Measurements from ENCODE around the gene HSD17B11. TPM values are rescaled to one million over a fixed set of nuclear protein-coding genes. Genes with fewer than 3 reads are reported as not detected.
"Not testable (repeated sequence)": the region's sequence is repeated elsewhere in the genome, so short reads cannot be mapped to it uniquely, and the experiment has no call there.

HSD17B11 gene
- total RNA-seq, 1 donor: 63.8 TPM

GRCh38 chr4:87360338-87360935, 30.6 kb downstream of the HSD17B11 start:
- no peak for DNase-seq (ENCODE audit: low read depth in 2 of 3, low spot score in 2 of 3)

- DNase-seq (ENCODE audit: low read depth in 2 of 3, low spot score in 2 of 3): no peak
Observed at GRCh38 chr4:87359258-87359657, 31.7 kb downstream of the HSD17B11 start.

- no peak for DNase-seq (ENCODE audit: low read depth in 2 of 3, low spot score in 2 of 3)
Observed at GRCh38 chr4:87356832-87357526, 34.0 kb downstream of the HSD17B11 start.

DNA sequence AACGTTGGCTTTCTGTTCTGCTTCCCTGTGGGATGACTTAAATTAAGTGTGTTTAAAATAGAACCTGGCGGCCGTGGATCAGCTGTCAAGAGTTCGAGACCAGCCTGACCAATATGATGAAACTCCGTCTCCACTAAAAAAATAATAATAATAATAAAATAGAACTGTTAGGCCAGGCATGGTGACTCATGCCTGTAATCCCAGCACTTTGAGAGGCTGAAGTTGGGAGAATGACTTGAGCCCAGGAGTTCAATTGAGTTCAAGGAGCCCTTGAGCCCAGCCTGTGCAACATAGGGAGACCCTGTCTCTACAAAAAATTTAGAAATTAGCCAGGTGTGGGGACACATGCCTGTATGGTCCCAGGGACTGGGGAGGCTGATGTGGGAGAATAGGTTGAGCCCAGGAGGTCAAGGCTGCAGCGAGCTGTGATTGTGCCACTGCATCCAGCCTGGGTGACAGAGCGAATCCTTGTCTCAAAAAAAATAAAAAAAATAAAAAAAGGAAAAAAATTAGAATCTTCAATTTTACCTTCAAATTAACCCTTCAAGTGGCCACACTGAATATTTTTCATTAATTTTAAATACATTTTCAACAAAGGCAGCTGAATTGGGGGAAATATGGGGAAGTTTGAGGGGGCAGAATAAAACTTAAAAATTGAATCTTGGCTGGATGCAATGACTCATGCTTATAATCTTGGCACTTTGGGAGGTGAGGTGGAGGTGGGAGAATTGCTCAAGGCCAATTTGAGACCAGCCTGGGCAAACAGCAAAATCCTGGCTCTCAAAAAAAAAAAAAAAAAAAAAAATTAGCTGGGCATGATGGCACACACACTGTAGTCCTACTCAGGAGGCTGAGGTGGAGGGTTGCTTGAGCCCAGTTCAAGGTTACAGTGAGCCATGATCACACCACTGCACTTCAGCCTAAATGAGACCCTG, 36.6 kb downstream of the HSD17B11 start:
- DNase-seq (ENCODE audit: low read depth in 2 of 3, low spot score in 2 of 3): no peak

DNA sequence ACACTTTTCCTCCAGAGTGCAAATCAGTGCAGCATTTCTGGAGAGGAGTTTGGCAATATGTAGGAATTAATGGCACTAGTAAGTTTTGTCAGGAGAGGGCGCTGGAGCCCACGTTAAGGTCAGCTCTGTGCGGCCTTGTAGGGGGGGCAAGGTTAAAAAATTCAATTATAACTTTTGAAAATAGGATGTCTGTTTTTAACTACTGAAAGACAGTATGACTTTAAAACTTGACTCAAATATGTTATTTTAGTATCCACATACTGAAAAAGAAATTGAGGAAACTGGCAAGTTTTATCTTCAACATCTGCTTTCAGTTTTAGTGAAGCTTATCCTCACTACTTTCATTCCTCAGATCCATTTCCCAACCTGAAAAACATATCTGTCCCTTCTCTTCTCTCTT, 37.4 kb downstream of the HSD17B11 start:
- DNase-seq (ENCODE audit: low read depth in 2 of 3, low spot score in 2 of 3): peak in 2 of 3 donors; percentile 22 to 23

GRCh38 chr4:87345139-87345538, 45.8 kb downstream of the HSD17B11 start:
- peak in 1 of 3 donors; percentile 29 for DNase-seq (ENCODE audit: low read depth in 2 of 3, low spot score in 2 of 3)

GRCh38 chr4:87342872-87343271, 48.1 kb downstream of the HSD17B11 start:
- DNase-seq (ENCODE audit: low read depth in 2 of 3, low spot score in 2 of 3): no peak

- DNase-seq (ENCODE audit: low read depth in 2 of 3, low spot score in 2 of 3): not testable (repeated sequence)
Observed at GRCh38 chr4:87341954-87342635, 48.9 kb downstream of the HSD17B11 start.

DNA sequence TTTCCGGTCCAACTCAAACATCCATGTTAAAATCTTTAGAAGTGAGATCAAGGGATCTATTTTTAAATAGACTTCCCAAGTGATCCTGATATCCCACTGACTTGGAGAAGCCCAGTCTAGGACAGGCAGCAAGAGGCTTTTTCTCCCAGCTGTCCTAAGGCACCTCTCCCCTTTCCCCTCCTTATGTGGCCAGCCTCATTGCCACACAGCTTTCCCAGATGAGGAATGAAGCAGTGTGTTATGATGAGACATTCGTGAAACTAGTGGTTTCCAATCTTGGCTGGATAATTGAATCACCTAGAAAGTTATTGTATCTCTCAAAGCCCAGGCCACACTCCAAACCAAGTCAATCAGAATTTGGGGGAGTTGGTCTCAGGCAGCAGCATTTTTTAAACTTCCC, 51.5 kb downstream of the HSD17B11 start:
- DNase-seq (ENCODE audit: low read depth in 2 of 3, low spot score in 2 of 3): no peak

DNA sequence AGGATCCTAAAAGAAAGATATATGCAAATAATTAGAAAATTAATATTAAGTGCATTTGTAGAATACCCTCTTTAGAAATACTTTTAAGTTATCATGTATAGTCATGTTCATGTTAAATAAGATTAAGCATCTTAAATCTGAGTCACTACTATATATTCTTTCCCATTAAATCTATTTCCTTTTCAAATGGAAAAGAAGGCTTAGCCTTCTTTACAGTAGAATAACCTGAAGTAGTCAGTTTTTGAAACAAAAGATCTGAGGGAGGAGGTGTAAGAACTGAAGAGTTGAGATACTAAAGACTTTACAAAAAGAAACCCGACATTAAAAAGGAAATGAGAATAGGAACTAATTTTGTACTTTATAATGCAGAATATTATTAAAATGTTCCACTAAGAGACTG, 53.6 kb downstream of the HSD17B11 start:
- DNase-seq (ENCODE audit: low read depth in 2 of 3, low spot score in 2 of 3): no peak

DNA sequence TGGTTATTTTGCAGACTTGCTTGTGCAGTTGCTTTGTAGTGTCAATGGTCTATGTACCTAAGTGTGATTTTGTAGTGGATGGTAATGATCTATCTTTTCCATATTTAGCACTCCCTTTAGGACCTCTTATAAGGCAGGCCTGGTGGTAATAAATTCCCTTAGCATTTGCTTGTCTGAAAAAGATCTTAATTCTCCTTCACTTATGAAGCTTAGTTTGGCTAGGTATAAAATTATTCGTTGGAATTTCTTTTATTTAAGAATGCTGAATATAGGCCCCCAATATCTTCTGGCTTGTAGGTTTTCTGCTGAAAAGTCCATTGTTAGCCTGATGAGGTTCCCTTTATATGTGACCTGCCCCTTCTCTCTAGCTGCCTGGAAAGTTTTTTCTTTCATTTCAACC, 57.7 kb downstream of the HSD17B11 start:
- no peak for DNase-seq (ENCODE audit: low read depth in 2 of 3, low spot score in 2 of 3)

GRCh38 chr4:87330761-87331160, 60.2 kb downstream of the HSD17B11 start:
- no peak for DNase-seq (ENCODE audit: low read depth in 2 of 3, low spot score in 2 of 3)

DNA sequence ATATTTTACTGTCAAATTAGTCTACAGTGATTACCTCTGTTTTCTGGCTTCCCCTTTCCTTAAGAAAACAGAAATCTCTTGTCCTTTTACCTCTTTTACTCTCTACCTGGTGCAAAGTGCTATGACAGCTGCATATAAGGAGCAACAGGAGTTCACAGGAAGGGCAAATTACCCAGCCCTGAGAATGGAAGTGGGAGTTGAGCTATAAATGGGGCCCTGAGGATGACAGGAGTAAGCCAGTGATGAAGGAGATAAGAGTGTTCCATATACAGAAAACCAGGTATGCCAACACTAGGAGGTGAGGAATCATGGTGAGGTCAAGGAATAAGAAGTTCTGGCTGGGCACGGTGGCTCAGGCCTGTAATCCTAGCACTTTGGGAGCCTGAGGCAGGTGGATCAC, 63.9 kb downstream of the HSD17B11 start:
- DNase-seq (ENCODE audit: low read depth in 2 of 3, low spot score in 2 of 3): no peak

DNA sequence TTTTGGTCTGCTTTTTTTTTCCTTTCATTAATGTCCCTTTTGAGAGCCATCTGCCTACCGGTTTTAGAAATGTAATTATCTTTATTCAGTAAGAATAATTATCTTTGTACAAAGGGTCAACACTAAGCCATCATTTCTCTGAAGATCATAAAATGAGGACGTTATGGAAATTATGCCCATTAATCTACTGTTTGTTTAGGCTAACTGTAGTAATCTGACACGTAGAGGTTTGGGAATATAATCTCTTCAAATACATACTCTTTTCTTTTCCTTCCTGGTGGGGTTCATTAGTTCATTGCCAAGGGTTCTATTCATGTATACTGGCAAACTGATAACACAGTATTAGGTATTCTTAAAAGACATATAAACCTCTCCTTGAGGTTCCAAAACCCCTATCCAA, 64.5 kb downstream of the HSD17B11 start:
- no peak for DNase-seq (ENCODE audit: low read depth in 2 of 3, low spot score in 2 of 3)

DNA sequence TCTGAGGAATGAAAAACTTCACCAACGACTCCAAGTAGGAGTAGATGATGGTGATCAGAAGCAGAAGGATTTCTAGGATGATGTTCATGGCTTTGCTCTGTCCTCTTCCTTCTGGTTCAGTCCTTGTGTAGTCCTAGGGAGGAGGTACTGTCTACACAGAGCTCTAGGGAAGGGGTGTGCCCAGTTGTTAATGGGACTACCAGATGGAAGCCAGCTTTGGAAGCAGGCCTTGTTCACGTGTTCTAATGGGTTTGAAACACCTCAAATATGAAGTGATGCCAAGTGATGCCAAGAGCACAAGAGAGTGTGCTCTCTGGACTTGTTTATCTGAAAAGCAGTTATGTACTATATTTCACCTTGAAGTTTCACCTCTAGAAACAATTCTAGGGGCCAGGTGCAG, 68.2 kb downstream of the HSD17B11 start, which contains the start of gene HSD17B13:
Gene HSD17B13, minus strand, starts transcription at position 129 of the 400 bp plus-strand sequence. Its CDS starts 41 bp downstream, at position 88.
- no peak for DNase-seq (ENCODE audit: low read depth in 2 of 3, low spot score in 2 of 3)

GRCh38 chr4:87321888-87322287, 69.1 kb downstream of the HSD17B11 start:
- DNase-seq (ENCODE audit: low read depth in 2 of 3, low spot score in 2 of 3): no peak

DNA sequence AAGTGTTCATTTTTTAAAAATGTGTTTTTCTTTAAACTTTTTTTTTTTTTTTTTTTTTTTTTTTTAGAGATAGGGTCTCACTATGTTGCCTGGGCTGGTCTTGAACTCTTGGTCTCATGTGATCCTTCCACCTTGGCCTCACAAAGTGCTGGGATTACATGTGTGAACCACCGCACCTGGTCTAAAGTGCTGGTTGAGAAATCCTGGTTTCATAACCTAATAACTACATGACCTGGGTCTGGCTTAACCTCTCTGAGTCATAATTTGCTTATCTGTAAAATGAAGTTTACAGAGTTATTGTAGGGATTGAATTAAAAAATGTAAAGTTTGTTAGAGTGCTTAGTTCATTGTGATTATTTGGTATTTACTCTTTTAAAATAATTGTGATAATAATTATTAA, 73.5 kb downstream of the HSD17B11 start:
- DNase-seq (ENCODE audit: low read depth in 2 of 3, low spot score in 2 of 3): no peak

GRCh38 chr4:87316961-87317360, 74.0 kb downstream of the HSD17B11 start:
- DNase-seq (ENCODE audit: low read depth in 2 of 3, low spot score in 2 of 3): no peak

- DNase-seq (ENCODE audit: low read depth in 2 of 3, low spot score in 2 of 3): not testable (repeated sequence)
Observed at GRCh38 chr4:87315000-87315399, 76.0 kb downstream of the HSD17B11 start.

DNA sequence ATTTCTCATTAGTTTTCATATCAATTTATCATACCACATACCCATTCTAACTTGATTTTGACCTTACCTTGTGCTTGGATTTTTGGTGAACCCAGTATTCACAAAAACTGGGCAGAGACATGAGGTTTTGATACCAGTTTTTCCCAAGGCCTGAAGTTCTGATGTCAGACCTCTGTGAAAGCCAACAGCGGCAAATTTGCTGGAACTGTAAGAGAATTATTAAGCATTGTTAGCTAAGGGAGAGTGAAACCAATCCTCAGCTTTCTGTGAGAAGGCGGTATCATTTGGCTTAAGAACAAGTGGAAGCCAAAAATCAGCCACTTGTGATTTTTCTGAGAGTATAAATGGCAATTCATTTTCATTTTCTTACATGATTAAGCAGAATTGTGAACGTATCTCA, 77.2 kb downstream of the HSD17B11 start:
- no peak for DNase-seq (ENCODE audit: low read depth in 2 of 3, low spot score in 2 of 3)

GRCh38 chr4:87311684-87312083, 79.3 kb downstream of the HSD17B11 start:
- DNase-seq (ENCODE audit: low read depth in 2 of 3, low spot score in 2 of 3): no peak

All from hematopoietic multipotent progenitor cell (in vitro differentiated cells).